GM20000 (cell line): ENCODE measurements around the gene IZUMO2.

Source experiments
- DNase-seq: peaks from one replicate; pipeline ENCODE4 v3.0.0; 2012; ENCODE audit warnings: low spot score
- TF ChIP-seq, protein P1 (sequence below): IDR thresholded peaks from 2 replicates; pipeline ENCODE4 v1.5.1; 2012; ENCODE audit warnings: mild to moderate bottlenecking, control low read depth; ENCODE audit errors: extremely low read depth, missing control alignments

The IZUMO2 gene

GRCh38 chr19:50162988-50163387, at the start of gene IZUMO2:
Gene IZUMO2, minus strand, starts transcription at chr19:50163281. Its CDS starts 87 bp downstream, at chr19:50163194.
- TF ChIP-seq, protein P1, sequence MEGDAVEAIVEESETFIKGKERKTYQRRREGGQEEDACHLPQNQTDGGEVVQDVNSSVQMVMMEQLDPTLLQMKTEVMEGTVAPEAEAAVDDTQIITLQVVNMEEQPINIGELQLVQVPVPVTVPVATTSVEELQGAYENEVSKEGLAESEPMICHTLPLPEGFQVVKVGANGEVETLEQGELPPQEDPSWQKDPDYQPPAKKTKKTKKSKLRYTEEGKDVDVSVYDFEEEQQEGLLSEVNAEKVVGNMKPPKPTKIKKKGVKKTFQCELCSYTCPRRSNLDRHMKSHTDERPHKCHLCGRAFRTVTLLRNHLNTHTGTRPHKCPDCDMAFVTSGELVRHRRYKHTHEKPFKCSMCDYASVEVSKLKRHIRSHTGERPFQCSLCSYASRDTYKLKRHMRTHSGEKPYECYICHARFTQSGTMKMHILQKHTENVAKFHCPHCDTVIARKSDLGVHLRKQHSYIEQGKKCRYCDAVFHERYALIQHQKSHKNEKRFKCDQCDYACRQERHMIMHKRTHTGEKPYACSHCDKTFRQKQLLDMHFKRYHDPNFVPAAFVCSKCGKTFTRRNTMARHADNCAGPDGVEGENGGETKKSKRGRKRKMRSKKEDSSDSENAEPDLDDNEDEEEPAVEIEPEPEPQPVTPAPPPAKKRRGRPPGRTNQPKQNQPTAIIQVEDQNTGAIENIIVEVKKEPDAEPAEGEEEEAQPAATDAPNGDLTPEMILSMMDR, result no peak
- no peak for DNase-seq

DNA sequence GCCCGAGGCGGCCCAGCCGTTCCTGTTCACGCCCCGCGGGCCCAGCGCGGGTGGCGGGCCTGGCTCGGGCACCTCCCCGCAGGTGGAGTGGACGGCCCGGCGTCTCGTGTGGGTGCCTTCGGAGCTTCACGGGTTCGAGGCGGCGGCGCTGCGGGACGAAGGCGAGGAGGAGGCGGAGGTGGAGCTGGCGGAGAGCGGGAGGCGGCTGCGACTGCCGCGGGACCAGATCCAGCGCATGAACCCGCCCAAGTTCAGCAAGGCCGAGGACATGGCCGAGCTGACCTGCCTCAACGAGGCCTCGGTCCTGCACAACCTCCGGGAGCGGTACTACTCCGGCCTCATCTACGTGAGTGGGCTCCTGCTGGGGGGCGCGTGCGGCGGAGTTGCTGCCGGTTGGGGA, 47.3 kb upstream of the IZUMO2 start:
- DNase-seq, result no peak
- TF ChIP-seq, protein P1, result no peak

DNA sequence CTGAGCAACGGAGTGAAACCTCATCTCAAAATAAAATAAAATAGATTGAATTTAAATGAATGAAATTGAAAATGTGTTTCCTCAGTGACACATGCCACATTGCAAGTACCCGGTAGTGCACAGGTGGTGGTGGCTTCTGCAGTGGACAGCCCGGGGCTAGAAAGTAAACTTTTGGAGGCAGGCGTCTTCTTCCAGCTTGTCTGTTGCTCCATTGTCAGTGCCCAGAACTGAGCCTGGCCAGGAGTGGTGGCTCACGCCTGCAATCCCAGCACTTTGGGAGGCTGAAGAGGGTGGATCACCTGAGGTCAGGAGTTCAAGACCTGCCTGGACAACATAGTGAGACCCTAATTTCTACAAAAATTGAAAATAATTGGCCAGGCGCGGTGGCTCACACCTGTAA, 46.0 kb upstream of the IZUMO2 start:
- DNase-seq, result peak; percentile 2
- TF ChIP-seq, protein P1, result no peak

GRCh38 chr19:50207730-50208129, 44.6 kb upstream of the IZUMO2 start:
- peak; percentile 8 for DNase-seq
- TF ChIP-seq, protein P1, result no peak

- no peak for DNase-seq
- TF ChIP-seq, protein P1, result no peak
Measured at GRCh38 chr19:50206191-50206590, 43.1 kb upstream of the IZUMO2 start.

- TF ChIP-seq, protein P1, result no peak
- DNase-seq, result no peak
Measured at GRCh38 chr19:50205681-50206138, 42.6 kb upstream of the IZUMO2 start.

- TF ChIP-seq, protein P1, result no peak
- DNase-seq, result peak; percentile 56
Measured at GRCh38 chr19:50204811-50205675, 42.0 kb upstream of the IZUMO2 start.
